ENCODE results near the gene CORO7.

DNA sequence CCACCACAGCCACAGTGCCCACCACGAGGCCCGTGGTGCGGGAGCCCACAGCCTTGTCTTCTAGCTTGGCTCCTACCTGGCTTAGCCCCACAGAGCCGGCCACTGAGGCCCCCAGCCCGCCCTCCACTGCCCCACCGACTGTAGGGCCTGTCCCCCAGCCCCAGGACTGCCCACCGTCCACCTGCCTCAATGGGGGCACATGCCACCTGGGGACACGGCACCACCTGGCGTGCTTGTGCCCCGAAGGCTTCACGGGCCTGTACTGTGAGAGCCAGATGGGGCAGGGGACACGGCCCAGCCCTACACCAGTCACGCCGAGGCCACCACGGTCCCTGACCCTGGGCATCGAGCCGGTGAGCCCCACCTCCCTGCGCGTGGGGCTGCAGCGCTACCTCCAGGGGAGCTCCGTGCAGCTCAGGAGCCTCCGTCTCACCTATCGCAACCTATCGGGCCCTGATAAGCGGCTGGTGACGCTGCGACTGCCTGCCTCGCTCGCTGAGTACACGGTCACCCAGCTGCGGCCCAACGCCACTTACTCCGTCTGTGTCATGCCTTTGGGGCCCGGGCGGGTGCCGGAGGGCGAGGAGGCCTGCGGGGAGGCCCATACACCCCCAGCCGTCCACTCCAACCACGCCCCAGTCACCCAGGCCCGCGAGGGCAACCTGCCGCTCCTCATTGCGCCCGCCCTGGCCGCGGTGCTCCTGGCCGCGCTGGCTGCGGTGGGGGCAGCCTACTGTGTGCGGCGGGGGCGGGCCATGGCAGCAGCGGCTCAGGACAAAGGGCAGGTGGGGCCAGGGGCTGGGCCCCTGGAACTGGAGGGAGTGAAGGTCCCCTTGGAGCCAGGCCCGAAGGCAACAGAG lies 34.2 kb downstream of the CORO7 start:
- TF ChIP-seq, protein P1, sequence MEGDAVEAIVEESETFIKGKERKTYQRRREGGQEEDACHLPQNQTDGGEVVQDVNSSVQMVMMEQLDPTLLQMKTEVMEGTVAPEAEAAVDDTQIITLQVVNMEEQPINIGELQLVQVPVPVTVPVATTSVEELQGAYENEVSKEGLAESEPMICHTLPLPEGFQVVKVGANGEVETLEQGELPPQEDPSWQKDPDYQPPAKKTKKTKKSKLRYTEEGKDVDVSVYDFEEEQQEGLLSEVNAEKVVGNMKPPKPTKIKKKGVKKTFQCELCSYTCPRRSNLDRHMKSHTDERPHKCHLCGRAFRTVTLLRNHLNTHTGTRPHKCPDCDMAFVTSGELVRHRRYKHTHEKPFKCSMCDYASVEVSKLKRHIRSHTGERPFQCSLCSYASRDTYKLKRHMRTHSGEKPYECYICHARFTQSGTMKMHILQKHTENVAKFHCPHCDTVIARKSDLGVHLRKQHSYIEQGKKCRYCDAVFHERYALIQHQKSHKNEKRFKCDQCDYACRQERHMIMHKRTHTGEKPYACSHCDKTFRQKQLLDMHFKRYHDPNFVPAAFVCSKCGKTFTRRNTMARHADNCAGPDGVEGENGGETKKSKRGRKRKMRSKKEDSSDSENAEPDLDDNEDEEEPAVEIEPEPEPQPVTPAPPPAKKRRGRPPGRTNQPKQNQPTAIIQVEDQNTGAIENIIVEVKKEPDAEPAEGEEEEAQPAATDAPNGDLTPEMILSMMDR (IDR thresholded peaks at IDR 0.05) = no peak
- TF ChIP-seq EP300 (IDR thresholded peaks at IDR 0.05) = no peak
